SK-MEL-5 (cell line): ENCODE measurements around the gene CST2. TPM values are rescaled to one million over a fixed set of nuclear protein-coding genes. Genes with fewer than 3 reads are reported as not detected.
"Not testable (repeated sequence)": the region's sequence is repeated elsewhere in the genome, so short reads cannot be mapped to it uniquely, and the experiment has no call there.

Experiments
- DNase-seq: peaks from one replicate; pipeline ENCODE4 v3.0.0-alpha.2; 2016; ENCODE audit warnings: low read depth, low spot score
- in situ Hi-C: cut with HindIII; loops from 2 replicates; pipeline ENCODE4 v1.10.0; 2016; ENCODE audit warnings: low sequenced_read_pairs, high pct_unique_total_duplicates, low pct_unique_long_range_greater_than_20kb
- total RNA-seq: library from RNA; depleted of rRNA; stranded (reverse); fragments of >200 nt; shearing (Covaris generic); gene quantifications from 2 replicates; pipeline ENCODE4 v1.2.3, GENCODE V29; 2014

Gene CST2
- total RNA-seq, 1 experiment from 2014 or later: not detected

DNA sequence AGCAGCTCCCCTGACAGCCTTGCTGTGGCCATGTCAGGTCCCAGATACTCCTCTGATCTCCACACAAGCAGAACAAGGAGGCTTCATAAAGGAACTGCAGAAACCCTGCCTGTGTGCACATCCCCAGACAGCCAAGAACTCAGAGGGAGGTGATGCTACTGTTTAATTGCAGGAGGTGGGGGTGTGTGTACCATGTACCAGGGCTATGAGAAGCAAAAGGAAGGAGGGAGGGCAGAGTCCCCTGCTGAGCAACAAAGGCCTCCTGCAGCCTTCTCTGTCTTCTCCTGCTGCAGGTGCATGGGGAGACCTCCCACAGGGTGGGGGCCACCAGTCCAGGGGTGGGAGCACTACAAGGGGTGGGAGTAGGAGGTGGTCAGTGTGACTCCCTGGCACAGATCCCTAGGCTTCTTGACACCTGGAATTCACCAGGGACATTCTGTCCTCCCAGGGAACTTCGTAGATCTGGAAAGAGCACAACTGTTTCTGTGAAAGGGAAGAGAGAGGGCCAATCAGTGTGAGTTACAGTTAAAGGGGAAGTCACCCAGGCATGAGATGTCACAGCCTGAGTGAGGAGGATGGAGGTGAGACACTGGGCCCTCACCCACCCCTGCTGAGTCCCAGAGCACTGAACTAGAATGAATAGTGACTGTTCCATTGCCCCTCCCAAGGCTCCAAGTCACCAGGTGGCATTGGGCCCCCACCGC is 2.8 kb downstream of the CST2 start:
- in situ Hi-C loops: no loop called here
- no peak for DNase-seq

DNA sequence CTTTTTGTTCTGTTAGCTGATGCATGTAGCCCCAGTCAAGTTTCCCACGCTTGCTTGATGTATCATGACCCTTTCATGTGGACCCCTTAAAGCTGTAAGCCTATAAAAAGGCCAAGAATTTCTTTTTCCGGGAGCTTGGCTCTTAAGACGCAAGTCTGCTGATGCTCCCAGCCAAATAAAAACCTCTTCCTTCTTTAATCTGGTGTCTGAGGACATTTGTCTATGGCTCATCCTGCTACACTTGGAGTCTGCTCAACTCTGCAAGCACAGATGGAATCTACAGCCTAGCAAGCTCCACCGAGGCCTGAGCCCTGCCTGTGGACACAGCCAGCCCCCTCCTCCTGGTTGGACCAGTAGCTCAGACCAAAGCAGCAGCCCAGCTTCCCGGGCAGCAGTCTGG is 3.4 kb downstream of the CST2 start:
- in situ Hi-C loops: no loop called here

DNA sequence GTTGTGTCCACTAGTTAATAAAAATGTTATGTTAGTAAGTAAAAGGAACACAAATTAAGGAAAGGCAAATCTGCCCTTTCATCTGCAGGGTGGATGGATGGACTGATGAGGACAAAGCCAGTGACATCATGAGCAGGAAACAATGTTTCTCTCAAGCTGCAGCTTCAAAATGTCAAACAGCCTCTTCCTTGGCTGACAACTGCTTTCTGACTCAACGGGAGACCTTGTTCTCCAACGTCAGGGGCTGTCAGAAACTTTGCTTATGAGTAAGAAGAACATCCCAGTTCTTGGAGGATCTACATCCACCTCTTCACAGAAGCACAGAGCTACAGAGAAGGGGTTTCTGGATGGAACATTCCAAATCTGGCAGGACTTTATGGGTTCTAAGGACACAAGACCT is 6.0 kb downstream of the CST2 start:
- DNase-seq: peak; percentile 44
- in situ Hi-C loops: no loop called here

More for the DNA sequence above, 3.4 kb downstream of the CST2 start:
- DNase-seq: no peak

DNA sequence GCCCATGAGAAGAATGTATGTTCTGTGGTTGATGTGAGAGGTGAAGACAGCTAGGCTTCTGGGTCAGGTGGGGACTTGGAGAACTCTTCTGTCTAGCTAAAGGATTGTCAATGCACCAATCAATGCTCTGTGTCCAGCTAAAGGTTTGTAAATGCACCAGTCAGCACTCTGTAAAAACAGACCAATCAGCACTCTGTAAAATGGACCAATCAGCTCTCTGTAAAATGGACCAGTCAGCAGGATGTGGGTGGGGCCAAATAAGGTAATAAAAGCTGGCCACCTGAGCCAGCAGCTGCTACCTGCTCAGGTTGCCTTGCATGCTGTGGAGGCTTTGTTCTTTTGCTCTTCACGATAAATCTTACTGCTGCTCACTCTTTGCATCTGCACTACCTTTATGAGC is 15.0 kb downstream of the CST2 start:
- in situ Hi-C loops, DNase-seq: not testable (repeated sequence)

DNA sequence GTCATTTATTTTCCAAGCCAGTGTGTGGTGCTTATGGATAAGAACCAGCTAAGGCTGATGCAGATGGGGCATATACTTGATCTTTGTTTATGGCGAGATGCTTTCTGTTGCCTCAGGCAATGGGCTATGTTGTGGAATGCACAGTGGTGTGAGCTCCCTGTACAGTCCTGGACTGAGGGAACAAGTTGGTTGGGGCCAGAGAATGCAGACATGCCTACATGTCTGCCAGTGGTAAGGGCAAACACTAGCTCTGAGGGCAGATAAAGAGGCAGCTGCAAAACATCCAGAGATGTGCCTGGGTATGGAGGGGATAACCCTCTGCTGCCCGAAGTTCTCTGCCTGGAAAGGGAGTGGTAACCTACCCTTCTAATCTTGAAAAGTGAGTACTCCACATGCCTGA is 16.2 kb downstream of the CST2 start:
- DNase-seq, in situ Hi-C loops: not testable (repeated sequence)

DNA sequence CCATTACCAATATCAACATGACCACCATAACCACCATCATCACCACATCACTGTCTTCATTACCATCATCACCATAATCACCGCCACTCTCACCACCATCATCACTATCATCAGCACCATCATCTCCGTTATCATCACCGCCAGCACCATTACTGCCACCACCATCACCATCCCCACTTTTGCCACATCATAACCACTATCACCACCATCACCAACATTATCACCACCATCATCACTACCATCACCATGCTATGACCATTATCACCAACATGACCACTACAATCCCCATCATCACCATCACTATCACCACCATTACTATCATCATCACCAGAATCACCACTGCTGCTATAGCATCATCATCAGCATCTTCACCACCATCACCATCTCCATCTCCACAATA is 25.7 kb downstream of the CST2 start:
- in situ Hi-C loops: no loop called here
- DNase-seq: no peak

DNA sequence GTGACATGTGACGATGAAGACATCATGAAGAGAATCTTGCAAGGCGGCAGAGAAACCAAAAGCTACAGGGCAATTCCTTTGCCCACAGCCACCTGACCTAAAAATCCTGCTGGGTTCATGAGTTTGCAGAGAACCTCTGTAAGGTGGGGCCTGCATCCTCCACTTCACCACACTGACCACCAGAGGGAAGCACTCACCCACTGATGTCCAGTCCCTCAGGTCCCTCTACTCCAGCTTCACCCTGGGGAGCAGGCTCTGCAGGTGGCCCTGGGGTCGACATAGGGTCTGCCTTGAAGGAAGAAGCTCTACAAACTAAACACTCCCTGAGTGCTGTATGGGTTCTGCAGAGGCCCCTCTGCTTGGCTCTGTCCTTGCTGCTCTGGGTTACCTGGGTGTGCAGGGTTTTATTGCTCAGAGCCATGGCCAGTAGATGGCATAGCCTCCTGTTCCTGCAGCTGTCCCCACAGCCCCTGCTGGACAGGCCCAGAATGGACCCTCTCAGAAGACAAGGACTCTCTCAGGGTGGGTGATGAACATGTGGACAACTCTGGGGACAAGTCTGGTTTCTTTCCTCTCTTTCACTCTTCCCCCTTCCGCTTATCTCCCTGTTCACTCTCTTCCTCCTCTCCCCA is 27.2 kb downstream of the CST2 start:
- peak; percentile 60 for DNase-seq
- in situ Hi-C loops: not testable (repeated sequence)

DNA sequence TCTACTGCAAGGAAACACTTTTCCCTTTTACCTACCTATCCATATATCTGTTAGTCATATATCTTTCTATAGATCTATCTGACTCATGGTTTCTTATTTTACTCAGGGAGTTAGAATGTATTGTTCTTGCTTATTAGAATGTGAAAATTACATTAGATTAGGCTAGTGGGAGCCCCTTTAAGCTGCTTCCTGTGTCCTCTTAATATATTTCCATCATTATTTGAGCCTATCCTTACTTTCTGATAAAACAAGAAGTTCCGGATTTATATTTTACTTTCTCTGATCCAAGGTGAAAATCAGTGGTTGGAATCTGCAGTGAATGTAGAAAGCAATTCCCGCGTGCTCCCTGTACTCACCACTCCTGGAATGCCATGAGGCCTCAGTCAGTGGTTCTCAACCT is 31.0 kb downstream of the CST2 start:
- in situ Hi-C loops: no loop called here
- no peak for DNase-seq

DNA sequence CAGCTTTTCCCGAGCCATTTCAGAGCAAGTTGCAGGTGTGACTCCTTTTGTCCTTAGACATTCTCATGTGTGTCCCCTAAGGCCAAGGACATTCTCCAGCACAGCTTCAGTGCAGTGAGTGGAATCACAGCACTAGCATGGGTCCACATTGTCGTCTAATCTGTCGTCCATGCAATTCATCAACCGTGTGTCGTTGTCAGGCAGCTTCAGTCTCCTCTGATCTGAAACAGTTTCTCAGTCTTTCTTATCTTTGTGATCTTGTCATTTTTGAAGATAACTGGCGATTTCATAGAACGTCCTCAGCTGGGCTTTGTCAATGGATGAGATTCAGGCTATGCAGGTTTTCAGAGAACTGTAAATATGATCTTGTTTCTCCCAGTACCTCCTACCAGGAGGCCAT is 31.7 kb downstream of the CST2 start:
- in situ Hi-C loops: no loop called here
- no peak for DNase-seq

DNA sequence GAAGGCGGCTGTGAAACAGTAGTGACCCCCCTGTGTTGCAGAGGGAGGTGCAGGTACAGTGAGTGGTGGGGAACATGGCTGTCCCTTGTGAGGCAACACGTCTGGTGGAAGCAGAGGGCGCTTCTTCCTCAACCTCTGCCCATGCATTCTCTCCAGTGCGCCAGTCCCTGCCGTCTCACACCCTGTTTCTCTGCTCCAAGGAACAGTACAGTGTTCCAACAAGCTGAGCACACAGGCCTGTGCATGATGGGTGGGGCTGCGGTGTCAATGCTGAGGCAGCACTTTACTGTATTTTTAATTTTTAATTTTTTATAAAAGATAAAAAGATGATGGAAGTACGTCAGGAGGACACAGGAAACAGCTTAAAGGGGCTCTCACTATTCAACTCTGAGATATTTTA is 32.5 kb downstream of the CST2 start:
- in situ Hi-C loops: no loop called here
- DNase-seq: no peak

DNA sequence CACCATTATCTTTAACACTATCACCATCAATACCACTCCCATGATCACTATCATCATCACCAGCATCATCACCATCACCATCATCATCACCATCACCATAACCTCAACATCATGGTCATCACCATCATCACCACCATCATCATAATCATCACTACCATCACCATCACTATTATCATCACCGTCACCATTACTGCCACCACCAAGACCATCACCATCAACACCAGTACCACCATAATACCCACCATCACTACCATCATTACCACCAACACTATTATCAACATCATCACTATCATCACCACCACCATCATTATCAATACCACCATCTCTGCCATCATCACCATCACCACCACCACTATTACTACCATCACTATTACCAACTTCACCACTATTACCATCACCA is 43.1 kb downstream of the CST2 start:
- DNase-seq: no peak
- in situ Hi-C loops: no loop called here

DNA sequence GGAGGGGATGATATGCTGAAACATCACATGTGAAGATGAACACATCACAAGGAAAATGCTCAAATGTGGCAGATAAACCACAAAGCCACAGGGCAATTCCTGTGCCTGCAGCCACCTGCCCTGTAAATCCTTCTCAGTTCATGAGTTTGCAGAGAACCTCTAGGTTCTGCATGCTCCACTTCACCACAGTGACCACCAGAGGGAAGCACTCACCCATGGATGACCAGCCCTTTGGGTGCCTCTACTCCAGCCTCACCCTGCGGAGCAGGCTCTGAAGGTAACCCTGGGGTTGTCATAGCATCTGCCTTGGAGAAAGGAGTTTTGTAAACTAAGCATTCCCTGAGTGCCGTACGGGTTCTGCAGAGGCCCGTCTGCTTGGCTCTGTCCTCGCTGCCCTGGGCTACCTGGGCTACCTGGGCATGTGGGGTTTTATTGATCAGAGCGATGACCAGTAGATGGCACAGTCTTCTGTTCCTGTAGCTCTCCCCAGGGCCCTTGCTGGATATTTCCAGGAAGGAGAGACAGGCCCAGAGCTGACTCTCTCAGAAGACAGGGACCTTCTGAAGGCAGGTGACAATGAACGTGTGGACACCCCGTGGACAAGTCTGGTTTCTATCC is 44.1 kb downstream of the CST2 start:
- peak; percentile 76 for DNase-seq
- in situ Hi-C loops: no loop called here

DNA sequence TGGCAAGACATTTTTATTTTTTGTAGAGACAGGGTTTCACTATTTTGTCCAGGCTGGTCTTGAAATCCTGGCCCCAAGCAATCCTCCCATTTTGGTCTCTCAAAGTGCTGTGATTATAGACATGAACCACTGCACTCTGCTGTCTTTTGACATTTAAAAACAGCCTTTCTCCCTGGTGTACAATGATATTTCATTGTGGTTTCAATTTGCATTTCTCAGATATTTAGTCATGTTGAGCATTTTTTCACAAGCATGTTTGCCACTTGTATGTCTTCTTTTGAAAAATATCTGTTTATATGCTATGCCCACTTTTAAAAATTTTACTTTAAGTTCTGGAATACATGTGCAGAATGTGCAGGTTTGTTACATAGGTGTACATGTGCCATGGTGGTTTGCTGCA is 47.9 kb downstream of the CST2 start:
- in situ Hi-C loops, DNase-seq: not testable (repeated sequence)

DNA sequence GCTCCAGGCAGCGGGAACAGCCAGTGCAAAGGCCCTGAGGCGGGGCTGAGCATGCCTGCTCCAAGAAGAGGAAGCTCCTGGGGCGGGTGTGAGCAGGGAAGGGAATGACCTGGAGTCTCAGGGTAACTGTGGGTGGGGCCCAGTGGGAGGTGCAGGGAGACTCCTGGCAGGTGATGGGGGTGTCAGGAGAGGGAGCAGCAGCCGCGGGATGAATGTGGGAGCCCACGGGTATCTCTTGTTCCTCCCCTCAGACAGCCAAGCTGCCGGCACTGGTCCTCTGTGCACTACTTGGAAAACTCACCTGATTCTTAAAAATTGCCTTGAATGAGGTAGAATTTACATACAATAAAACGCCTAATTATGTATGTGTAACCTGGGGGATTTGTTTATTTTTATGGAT is 49.1 kb downstream of the CST2 start:
- DNase-seq, in situ Hi-C loops: not testable (repeated sequence)

DNA sequence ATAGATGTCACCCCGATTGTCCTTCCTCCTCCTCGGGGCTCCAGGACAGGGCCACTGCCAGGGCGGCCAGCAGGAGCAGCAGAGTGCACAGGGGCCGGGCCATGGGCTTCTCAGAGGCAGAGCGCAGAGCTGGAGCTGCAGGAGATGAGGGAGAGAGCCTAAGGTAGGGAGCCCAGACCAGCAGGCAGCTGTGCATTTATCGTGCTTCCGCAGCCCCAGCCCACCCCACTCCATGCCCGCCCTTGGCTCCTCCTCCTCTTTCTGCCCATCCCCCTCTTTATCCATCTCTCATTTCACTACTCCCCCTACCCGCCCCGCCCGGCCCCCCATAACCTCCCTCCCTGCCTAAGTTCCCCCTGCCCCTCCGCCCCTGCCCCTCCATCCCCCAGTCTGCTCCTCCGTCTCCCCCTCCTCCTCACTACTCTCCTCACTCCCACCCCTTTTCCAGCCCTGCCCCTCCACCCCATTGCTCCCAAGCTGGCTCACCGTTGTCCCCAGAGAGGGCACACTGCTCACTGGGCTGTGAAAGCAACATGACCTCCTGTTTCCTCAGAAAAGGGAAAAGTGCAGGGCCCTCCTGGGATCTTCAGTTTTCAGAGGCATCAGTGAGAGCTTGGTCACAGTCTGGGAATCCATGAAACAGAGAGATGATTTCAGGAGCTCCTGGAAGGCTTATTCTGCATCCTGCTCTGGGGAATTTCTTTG is 50.3 kb downstream of the CST2 start:
- no peak for DNase-seq
- in situ Hi-C loops: no loop called here

DNA sequence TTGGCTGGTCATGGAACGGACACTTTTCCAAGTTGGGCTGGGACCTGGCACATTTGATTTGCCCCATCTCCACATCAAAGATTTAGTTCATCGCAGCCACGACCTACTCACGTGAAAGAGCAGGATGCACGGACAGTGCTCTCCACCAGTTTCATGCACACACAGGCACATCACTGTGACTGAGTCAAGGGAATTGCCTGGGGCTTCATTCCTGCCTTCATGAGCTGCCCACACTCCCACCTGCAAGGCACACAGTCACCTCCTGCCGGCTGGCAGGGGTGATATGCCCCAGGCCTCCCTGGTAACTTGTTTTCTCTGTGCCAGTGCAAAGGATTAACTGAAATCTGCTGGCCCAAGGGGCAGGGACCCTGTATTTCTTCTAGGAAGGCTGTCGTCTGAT is 52.4 kb downstream of the CST2 start:
- in situ Hi-C loops: no loop called here
- DNase-seq: no peak
